HG02623 (cell line): ENCODE results near the gene SEPTIN6.

Experiments used
- ATAC-seq: cut with Tn5 transposase; IDR thresholded peaks from one replicate; pipeline ENCODE4 v1.9.1; 2021; ENCODE audit warnings: moderate library complexity; ENCODE audit not compliant: unreplicated experiment

SEPTIN6 gene

DNA sequence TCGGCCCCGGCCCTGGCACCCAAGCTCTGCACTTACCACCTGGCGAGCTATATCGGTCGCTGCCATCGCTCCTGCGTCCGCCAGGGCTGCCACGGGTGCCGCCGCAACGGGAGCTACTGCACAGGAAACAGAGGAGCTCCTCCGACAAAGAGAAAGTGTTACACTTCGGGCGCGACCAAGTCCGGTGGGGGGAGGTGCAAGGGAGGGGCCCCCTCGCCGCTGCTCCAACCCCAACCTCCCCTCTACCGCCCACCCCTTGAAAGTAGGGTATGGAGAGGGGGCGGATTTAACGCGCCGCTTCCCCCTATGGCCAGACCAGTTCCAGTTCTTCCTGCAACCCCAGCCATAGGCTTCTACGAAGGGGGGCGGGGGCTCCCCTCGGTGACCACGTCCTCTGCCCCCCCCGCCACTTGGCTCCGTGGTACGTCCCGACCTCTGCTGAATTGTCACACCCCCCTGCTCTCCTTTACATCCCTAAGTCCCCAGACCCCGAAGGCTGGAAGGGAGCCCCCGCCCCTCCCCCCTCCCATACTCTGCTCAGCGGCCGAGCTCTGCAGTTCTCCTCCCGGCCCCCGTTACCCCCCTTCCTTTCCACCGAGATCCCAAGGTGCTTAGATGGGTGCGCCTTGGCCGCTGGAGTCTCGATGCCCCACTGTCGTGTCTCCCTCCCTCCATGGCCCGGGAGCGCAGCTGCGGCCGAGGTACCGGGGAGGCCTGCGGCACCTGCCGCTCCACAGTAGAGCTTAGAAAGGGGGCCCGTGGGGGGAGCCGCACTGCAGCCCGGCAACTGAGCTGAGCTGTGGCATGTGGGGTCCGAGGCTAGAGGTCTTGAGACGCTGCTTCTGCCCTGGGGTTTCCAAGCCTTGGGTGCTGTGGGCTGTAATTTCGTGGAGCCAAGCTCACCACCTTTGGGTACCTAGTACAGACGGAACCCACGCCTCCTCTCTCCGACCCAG, at the start of gene SEPTIN6:
Gene SEPTIN6 (minus strand): TSS at position 129 of the 956 bp plus-strand sequence. CDS start 63 bp downstream, at position 66.
- peak; percentile 59 for ATAC-seq

DNA sequence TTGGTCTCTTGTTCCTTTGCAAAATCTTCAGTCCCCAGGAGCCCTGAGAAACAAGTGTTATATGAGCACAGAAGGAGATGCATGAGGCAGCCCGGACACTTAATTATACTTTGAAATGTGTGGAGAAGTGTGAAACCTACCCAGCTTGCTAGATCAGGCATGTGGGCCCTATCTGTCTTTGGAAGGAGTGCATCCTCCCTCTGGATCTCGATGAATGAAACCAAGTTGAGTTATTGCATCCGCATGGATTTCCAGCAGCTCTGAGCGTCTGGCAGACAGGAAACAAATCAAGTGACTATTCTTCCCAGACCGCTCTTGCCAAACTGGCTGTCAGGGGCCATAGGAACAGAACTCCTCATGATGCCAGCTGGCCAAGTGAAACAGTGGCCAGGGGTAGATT, 45.8 kb upstream of the SEPTIN6 start:
- no peak for ATAC-seq

GRCh38 chrX:119736206-119736764, 43.3 kb upstream of the SEPTIN6 start:
- no peak for ATAC-seq

DNA sequence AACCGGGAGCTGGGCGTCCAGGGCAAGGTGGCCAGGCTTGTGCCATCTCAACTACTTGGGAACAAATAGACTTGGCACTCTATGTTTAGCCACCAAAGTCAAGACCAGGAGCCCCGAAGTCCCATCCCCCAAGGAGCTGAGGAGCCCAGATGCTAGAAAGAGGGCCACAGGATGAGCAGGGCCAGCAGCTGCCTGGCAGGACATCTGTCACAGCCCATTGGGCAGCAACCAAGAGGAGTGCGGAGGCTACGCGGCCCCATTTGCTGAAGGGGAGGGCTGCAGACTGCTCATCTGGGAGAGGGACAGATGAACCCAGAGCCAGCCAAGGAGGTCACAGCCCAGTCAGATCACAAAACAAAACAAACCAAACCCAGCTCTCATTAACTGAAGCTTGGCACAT, 42.5 kb upstream of the SEPTIN6 start:
- ATAC-seq: no peak

- no peak for ATAC-seq
These were observed 42.0 kb upstream of the SEPTIN6 start for GRCh38 chrX:119734897-119735339.

GRCh38 chrX:119729408-119730201, 36.6 kb upstream of the SEPTIN6 start:
- ATAC-seq: no peak

DNA sequence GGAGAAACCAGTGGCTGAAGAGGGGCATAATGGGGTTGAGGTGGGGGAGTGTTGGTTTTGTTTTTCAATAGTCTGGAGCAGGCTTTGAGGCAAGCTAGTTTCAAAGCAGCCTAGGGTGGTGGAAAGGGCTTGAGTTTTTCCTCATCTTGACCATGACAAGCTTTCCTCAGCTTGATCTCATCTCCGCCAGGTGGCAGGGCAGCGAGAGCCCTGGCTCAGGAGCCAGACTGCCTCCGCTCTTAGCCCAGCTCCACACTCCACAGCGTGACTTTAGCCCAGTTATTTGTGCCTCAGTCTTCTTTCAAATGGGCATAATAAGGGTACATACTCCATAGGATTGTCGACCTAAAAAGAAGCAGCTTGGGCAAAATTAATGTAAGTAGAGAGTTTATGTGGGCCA, 35.5 kb upstream of the SEPTIN6 start:
- no peak for ATAC-seq

GRCh38 chrX:119726900-119727555, 34.1 kb upstream of the SEPTIN6 start:
- no peak for ATAC-seq

GRCh38 chrX:119721926-119722325, 29.0 kb upstream of the SEPTIN6 start:
- ATAC-seq: no peak

GRCh38 chrX:119721487-119721886, 28.5 kb upstream of the SEPTIN6 start:
- no peak for ATAC-seq

DNA sequence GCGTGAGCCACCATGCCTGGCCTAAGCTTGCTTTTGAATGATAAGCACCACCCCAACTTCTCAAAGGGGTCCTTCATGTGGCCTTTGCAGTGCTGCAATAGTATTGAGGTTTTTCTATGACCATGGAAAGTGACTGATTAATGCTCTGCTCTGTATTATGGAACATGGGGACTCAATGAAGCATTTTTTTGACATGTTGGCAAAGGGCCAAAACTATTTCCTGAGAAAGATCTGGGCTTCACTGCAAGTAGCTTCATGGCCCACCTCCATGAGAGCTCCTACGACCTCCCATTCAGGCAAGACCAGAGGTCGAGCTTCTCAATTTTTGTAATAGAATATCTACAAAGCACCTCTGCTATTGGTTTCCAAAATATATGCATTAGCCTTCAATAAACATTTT, 16.7 kb upstream of the SEPTIN6 start:
- no peak for ATAC-seq

DNA sequence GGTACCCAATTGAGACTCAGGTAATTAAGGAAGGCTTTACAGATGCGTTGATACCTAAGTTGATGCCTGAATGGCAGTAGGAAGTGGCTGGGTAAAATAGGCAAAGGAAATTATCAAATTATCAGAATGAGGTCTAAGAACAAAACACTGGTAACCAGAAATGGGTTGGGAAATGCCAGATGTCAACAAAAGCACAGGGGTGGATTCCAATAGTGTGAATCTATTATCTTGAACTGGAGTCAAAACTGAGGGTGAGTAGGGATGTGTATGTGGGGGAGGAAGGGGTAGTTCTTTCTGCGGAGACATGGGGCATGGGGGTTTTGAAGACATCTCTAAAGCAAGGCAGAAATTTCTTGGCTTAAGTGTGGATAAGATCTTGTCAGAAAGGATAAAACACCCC, 16.0 kb upstream of the SEPTIN6 start:
- no peak for ATAC-seq

- no peak for ATAC-seq
These were observed 13.6 kb upstream of the SEPTIN6 start for GRCh38 chrX:119706616-119707015.

DNA sequence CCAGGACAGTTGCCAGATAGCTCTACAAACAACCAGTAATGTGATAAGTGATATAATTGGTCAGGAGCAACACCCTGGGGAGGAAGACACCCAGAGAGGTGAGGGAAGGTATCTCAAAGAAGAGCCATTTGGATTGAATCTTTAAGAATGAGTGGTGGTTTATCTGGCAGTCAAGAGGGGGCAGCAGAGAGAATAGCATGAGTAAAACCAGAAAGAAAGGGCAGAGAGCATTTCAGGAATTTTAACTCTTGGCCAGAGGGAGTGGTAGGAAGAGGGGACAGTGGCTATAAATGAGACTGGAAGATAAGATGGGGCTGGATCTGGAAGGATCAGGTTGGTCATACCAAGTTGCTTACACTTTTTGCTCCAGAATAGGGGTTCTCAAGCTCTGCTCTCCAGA, 5.9 kb upstream of the SEPTIN6 start:
- ATAC-seq: no peak

DNA sequence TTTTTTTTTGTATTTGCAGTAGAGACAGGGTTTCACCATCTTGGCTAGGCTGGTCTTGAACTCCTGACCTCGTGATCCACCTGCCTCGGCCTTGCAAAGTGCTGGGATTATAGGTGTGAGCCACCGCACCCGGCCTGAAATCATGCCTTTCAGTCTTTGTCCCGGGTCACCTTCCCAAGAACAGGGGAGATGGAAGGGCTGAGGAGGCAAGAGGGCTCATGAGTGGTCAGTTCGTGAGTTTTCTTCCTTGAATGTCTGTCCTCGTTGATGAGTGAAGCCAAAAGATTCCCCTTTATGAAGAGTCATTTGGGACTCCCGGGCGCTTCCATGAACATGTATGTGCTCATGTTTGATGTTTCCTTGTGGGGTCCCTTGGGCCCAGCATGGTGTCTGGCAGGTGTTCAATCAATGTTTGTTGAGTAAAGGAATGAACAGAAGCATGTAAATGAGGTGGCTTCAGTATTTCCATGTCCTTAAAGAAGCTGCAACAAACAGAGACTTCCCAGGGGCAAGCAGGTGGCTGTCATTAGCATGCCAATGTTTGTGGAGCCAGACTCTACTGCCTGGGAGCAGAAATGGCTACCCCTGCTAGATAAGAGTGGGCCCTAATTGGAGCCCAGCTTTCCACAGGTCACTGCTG, 3.4 kb upstream of the SEPTIN6 start:
- ATAC-seq: no peak

DNA sequence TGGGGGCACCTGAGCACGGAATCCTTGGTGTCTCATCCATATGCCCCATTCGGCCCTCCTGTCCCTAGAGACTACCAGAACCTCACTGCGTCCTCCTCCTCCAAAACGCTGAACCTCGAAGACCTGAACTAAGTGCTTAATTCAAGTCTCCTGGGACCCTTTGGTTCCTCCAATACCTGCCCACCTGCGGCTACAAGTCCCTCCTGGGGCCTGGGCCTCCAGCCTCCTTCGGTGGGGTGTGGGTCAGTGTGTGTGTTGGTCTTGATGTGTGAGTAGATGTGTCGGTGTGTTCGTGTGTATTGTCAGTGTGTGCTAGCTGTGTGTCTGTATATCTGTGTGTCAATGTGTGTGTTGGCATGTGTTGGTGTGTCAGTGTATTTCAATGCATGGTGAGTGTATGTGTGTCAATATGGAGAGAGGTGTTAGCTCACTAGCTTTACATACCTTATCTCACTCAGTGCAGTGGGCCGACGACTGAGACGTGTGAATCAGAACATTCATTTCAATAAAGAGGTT, 2.6 kb upstream of the SEPTIN6 start:
- ATAC-seq: no peak

DNA sequence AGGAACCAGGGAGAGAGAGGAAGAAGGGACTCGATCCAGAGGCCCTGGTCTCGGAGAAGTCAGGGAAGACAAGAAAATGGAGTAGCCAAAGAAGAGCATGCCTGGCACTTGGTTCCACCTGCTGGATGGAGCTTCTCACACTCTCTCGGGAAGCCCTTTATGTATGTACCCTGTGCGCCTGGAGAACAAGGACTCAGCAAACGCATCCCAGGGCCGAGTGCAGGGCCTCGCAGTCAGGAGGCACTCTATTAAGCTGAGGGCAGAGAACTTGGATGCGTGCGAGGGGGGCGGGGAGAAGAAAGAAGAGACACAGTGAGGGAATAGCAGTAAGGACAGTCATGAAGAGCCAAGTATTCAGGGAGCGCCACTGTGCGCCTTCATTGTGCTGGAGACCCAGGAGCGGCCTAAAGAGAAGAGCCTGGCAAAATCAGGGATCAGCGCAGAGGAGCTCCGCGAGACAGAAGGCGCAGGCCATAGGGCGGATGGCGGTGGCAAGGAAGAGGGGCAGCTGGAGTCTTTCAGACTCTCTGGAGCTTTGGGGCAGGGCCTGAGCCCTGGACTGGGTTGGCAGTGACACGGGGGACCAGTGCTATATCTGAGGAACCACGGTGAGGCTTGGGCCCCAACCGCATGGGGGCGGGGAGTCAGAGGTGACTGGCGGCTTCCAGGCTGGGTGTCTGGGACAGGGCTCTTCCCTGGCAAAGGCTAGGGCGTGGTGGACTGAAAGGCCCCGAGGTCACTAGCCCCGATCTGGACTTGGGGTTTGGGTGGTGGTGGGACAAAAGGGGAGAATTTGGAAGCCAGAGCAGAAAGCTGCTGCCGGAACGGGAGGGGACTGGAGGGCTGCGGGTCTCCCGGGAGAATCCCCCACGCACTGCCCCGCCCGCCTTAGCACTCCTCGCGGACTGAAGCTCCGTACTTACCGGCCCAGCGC, 1.9 kb upstream of the SEPTIN6 start:
- no peak for ATAC-seq

DNA sequence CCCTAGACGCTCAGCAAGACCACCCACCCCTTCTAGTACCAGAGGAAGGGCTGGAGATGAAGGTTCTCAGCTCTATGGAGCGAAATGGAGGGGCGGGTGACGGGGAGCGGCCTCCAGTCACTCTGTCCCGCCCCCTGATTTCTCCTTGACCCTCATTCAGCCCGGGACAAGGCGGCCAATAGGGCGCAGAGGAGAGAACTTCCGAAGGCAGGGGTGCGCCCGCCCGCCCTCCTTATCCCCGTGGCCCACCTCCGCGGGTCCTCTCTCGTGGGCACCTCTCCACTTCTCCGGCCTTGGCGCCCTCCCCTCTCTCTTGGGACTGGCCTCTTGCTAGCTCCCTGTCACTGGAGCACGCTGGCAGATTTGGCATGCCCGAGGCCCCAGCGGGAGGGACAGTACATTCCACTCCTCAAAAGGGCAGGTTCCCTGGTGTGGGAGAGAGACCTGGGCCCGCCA, 1.1 kb upstream of the SEPTIN6 start:
- ATAC-seq: no peak
